ENCODE data around the gene OXT. TPM values are rescaled to one million over a fixed set of nuclear protein-coding genes. Genes with fewer than 3 reads are reported as not detected.
"Not testable (repeated sequence)": the region's sequence is repeated elsewhere in the genome, so short reads cannot be mapped to it uniquely, and the experiment has no call there.

OXT gene
- 1 to 10 TPM in 1 of 2 experiments, not detected in 1; 1.0 TPM for total RNA-seq

DNA sequence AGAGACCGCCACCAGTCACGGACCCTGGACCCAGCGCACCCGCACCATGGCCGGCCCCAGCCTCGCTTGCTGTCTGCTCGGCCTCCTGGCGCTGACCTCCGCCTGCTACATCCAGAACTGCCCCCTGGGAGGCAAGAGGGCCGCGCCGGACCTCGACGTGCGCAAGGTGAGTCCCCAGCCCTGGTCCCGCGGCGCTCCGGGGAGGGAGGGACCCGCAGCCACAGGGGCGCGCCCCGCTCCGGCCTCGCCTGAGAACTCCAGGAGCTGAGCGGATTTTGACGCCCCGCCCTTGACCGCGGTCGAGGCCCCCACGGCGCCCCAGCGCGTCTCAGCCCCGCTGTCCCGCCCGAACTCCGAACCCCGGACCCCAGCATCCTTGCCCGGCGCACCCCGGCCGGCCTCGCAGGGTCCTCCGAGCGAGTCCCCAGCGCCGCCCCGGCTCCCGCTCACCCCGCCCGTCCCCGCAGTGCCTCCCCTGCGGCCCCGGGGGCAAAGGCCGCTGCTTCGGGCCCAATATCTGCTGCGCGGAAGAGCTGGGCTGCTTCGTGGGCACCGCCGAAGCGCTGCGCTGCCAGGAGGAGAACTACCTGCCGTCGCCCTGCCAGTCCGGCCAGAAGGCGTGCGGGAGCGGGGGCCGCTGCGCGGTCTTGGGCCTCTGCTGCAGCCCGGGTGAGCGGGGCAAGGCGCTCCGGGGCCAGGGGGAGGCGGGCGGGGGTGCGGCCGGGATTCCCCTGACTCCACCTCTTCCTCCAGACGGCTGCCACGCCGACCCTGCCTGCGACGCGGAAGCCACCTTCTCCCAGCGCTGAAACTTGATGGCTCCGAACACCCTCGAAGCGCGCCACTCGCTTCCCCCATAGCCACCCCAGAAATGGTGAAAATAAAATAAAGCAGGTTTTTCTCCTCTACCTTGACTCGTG is at the start of gene OXT:
Gene OXT, plus strand, starts transcription at position 11 of the 920 bp plus-strand sequence. Its CDS starts 36 bp downstream, at position 47.
- peak; percentile 82 for DNase-seq
- ChIA-PET POLR2A (no interaction called here), CTCF (interaction anchor here (1.4 kb wide), 1 partner anchor 42 kb away, joined by 3 read pairs; no protein-coding TSS in a partner anchor)
- Mint-ChIP-seq H3K9me3 (no peaks in the 10 kb centered on the region), H3K4me1 (ENCODE audit: low read depth) (peaks cover 24% of the 10 kb centered on the region), H3K36me3 (no peaks in the 10 kb centered on the region), H3K4me3 (peak within 1 kb of the TSS; percentile 74), H3K27ac (no peak within 1 kb of the TSS), H3K27me3 (no peaks in the 10 kb centered on the region)
- intact Hi-C loops (cut with micrococcal nuclease), result loop anchor here (10.0 kb wide), 1 partner anchor 103 kb away; the partner anchor contains the start of gene LZTS3

DNA sequence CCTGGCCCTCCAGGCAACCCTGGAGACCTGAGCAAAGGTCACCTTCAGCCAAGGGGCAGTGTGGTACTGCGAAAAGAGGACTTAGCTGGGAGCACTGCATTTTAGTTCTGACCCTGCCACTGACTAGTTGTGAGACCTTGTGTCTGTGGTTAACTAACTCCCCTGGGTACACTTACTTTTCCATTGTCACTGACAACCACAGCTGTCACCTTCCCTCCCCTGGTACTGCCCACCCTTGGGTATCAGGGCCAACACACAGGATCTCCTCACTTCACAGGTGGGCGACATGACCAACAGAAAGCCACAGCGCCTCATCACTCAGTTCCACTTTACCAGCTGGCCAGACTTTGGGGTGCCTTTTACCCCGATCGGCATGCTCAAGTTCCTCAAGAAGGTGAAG is 49.6 kb upstream of the OXT start:
- CTCF ChIA-PET, result no interaction called here
- H3K4me3 Mint-ChIP-seq, result no peak overlapping the region

DNA sequence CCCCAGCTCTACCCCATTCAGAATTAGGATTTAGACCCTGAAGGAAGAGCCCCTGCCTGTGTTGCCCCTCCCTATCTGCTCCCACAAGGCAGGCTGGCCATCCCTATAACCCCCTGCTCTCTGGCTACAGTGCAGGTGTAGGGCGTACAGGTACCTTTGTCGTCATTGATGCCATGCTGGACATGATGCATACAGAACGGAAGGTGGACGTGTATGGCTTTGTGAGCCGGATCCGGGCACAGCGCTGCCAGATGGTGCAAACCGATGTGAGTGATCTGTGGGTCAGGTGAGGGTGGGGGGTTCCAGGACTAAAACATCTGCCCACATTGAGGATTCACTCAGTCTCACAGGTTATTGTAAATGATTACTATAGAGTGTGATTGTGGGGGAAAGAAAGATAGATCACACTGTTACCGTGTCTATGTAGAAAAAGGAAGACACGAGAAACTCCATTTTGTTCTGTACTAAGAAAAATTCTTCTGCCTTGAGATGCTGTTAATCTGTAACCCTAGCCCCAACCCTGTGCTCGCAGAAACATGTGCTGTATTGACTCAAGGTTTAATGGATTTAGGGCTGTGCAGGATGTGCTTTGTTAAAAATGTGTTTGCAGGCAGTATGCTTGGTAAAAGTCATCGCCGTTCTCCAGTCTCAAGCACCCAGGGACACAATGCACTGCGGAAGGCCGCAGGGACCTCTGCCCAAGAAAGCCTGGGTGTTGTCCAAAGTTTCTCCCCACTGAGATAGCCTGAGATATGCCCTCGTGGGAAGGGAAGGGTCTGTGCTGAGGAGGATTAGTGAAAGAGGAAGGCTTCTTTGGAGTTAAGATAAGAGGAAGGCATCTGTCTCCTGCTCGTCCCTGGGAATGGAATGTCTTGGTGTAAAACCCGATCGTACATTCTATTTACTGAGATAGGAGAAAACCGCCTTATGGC is 48.6 kb upstream of the OXT start:
- POLR2A ChIA-PET; H3K27me3 Mint-ChIP-seq; CTCF ChIA-PET; H3K4me3 Mint-ChIP-seq; H3K9me3 Mint-ChIP-seq; DNase-seq; intact Hi-C loops (cut with micrococcal nuclease): not testable (repeated sequence)
- Mint-ChIP-seq H3K27ac (peak overlapping the region; percentile 72), H3K4me1 (ENCODE audit: low read depth) (peaks cover 13% of the 10 kb centered on the region), H3K36me3 (peaks cover 52% of the 10 kb centered on the region)

More for the DNA sequence above, 49.6 kb upstream of the OXT start:
- no peaks in the 10 kb centered on the region for H3K9me3 Mint-ChIP-seq
- peak overlapping the region; percentile 72 for H3K27ac Mint-ChIP-seq
- H3K27me3 Mint-ChIP-seq, result no peaks in the 10 kb centered on the region
- POLR2A ChIA-PET, result no interaction called here
- intact Hi-C loops (cut with micrococcal nuclease), result no loop called here
- peaks cover 23% of the 10 kb centered on the region for H3K4me1 Mint-ChIP-seq (ENCODE audit: low read depth)
- peaks cover 54% of the 10 kb centered on the region for H3K36me3 Mint-ChIP-seq
- DNase-seq, result no peak

DNA sequence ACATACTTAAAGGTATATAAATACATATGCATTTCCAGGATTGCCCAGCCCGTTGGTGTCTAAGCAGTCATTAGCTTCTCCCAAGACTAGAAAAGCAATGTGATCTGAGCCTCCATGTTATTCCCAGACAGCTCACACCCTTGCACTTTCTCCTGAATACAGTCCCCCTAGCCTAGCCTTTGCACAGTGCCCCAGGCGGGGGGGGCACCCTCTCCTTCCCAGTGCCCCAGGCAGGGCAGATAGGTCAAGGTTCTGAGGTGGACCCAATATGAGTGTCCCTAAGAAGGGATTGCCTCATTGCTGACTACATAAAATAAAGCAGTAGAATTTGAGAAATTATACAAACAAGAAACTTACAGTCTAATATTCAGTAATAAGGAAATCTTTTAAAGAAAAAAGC is 43.4 kb upstream of the OXT start:
- POLR2A ChIA-PET, result interaction anchor here (1.1 kb wide), 1 partner anchor 13 kb away, joined by 3 read pairs; no protein-coding TSS in a partner anchor
- CTCF ChIA-PET, result no interaction called here
- H3K27me3 Mint-ChIP-seq, result no peaks in the 10 kb centered on the region
- DNase-seq, result no peak
- intact Hi-C loops (cut with micrococcal nuclease), result no loop called here
- H3K4me1 Mint-ChIP-seq (ENCODE audit: low read depth), result peaks cover 13% of the 10 kb centered on the region
- H3K27ac Mint-ChIP-seq, result peak overlapping the region; percentile 44
- no peak overlapping the region for H3K4me3 Mint-ChIP-seq
- peaks cover 42% of the 10 kb centered on the region for H3K36me3 Mint-ChIP-seq
- no peaks in the 10 kb centered on the region for H3K9me3 Mint-ChIP-seq

- ChIA-PET POLR2A (interaction anchor here (1.0 to 4.1 kb wide), 6 partner anchors 15 to 157 kb away, joined by 3 to 26 read pairs (median 5); no protein-coding TSS in a partner anchor), CTCF (interaction anchor here (1.4 kb wide), 1 partner anchor 17 kb away, joined by 3 read pairs; no protein-coding TSS in a partner anchor)
- Mint-ChIP-seq H3K4me3 (no peak overlapping the region), H3K27me3 (no peaks in the 10 kb centered on the region), H3K9me3 (no peaks in the 10 kb centered on the region), H3K27ac (no peak overlapping the region), H3K4me1 (ENCODE audit: low read depth) (peaks cover 13% of the 10 kb centered on the region), H3K36me3 (peaks cover 38% of the 10 kb centered on the region)
- peak; percentile 38 for DNase-seq
- intact Hi-C loops (cut with micrococcal nuclease), result loop anchor here (1.0 kb wide), 2 partner anchors 16 to 45 kb away; no protein-coding TSS in a partner anchor
Observed at GRCh38 chr20:3031524-3032147, 39.8 kb upstream of the OXT start.

DNA sequence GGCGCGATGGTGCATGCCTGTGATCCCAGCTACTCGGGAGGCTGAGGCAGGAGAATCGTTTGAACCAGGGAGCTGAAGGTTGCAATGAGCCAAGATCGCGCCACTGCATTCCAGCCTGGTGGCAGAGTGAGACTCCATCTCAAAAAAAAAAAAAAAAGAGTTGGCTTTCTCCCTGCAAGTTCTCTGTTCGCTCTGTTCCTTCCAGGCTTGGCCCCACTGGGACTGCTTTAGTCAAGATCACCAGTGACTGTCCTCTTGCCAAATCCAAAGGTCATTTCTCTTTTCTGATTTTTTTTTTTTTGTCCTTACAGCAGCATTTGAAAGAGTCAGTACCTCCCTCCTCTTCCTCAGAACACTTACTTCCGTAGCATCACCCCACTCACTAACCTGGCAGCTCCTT is 38.8 kb upstream of the OXT start:
- no peak overlapping the region for H3K4me3 Mint-ChIP-seq
- H3K36me3 Mint-ChIP-seq, result peaks cover 30% of the 10 kb centered on the region
- H3K9me3 Mint-ChIP-seq, result no peaks in the 10 kb centered on the region
- peaks cover 13% of the 10 kb centered on the region for H3K4me1 Mint-ChIP-seq (ENCODE audit: low read depth)
- no peak for DNase-seq
- intact Hi-C loops (cut with micrococcal nuclease), result no loop called here
- POLR2A ChIA-PET, result interaction anchor here (1.1 to 4.1 kb wide), 2 partner anchors 17 to 46 kb away, joined by 3 to 26 read pairs; no protein-coding TSS in a partner anchor
- CTCF ChIA-PET, result no interaction called here
- no peak overlapping the region for H3K27ac Mint-ChIP-seq
- no peaks in the 10 kb centered on the region for H3K27me3 Mint-ChIP-seq

- Mint-ChIP-seq H3K4me3 (no peak overlapping the region), H3K9me3 (no peaks in the 10 kb centered on the region), H3K27me3 (no peaks in the 10 kb centered on the region), H3K36me3 (peaks cover 27% of the 10 kb centered on the region), H3K4me1 (ENCODE audit: low read depth) (peaks cover 4% of the 10 kb centered on the region), H3K27ac (peak overlapping the region; percentile 39)
- DNase-seq, result no peak
- POLR2A ChIA-PET, result no interaction called here
- CTCF ChIA-PET, result interaction anchor here (0.9 kb wide), 1 partner anchor 16 kb away, joined by 4 read pairs; no protein-coding TSS in a partner anchor
- intact Hi-C loops (cut with micrococcal nuclease), result no loop called here
Observed at GRCh38 chr20:3037654-3038053, 33.8 kb upstream of the OXT start.

GRCh38 chr20:3038454-3038853 is 33.0 kb upstream of the OXT start:
- Mint-ChIP-seq H3K27me3 (no peaks in the 10 kb centered on the region), H3K9me3 (no peaks in the 10 kb centered on the region), H3K4me1 (ENCODE audit: low read depth) (peaks cover 4% of the 10 kb centered on the region), H3K36me3 (peaks cover 27% of the 10 kb centered on the region), H3K27ac (peak overlapping the region; percentile 40), H3K4me3 (no peak overlapping the region)
- DNase-seq, result no peak
- intact Hi-C loops (cut with micrococcal nuclease), result no loop called here
- CTCF ChIA-PET, result interaction anchor here (0.9 to 1.2 kb wide), 3 partner anchors 15 to 37 kb away, joined by 3 to 5 read pairs (median 4); no protein-coding TSS in a partner anchor
- POLR2A ChIA-PET, result interaction anchor here (0.6 to 1.3 kb wide), 2 partner anchors 13 to 56 kb away, joined by 3 read pairs; no protein-coding TSS in a partner anchor

DNA sequence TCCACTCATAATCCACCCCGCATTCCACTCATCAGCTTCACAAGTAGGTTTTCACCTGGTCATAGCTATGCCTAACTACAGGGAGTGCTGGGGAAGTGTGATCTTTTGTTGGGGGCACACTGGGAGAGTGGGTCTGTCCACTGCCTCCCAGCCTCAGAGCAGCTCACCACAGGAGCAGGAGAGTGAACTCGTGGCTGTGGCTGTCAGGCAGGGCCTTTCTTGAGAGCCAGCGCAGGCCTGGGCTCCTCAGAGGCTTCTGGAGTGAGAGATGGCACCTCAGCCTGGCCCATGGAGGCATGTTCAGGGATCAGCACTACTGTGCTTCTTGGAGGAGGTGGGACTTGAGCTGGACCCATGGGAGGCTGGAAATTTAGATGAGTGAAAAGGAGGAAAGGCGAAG is 32.0 kb upstream of the OXT start:
- no peak for DNase-seq
- peak overlapping the region; percentile 40 for H3K27ac Mint-ChIP-seq
- H3K36me3 Mint-ChIP-seq, result peaks cover 29% of the 10 kb centered on the region
- POLR2A ChIA-PET, result interaction anchor here (1.3 kb wide), 1 partner anchor 12 kb away, joined by 3 read pairs; no protein-coding TSS in a partner anchor
- H3K27me3 Mint-ChIP-seq, result no peaks in the 10 kb centered on the region
- intact Hi-C loops (cut with micrococcal nuclease), result no loop called here
- H3K4me1 Mint-ChIP-seq (ENCODE audit: low read depth), result peaks cover 4% of the 10 kb centered on the region
- no peak overlapping the region for H3K4me3 Mint-ChIP-seq
- CTCF ChIA-PET, result interaction anchor here (1.1 to 1.2 kb wide), 2 partner anchors 14 to 38 kb away, joined by 3 to 5 read pairs; no protein-coding TSS in a partner anchor
- H3K9me3 Mint-ChIP-seq, result no peaks in the 10 kb centered on the region

DNA sequence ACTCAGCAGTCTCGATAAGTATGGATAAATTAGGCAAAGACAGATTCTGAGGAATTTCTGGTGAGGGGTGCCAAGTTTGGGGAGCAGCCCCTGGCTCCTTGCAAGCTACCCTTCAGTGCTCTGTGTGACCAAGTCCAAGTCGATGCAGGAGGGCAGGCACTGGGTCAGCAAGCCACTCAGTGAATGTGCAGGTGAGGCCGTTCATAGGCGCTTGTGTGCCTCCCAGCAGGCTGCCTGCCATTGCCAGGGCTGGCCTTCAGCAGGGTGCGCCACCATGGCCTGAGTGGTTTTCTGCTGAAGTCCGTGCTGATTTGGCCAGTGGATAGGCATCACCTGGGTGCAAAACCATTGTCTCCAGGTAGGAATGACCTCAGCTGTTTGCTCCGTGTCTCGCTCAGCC is 31.3 kb upstream of the OXT start:
- DNase-seq, result no peak
- Mint-ChIP-seq H3K9me3 (no peaks in the 10 kb centered on the region), H3K27ac (peak overlapping the region; percentile 40), H3K36me3 (peaks cover 25% of the 10 kb centered on the region), H3K27me3 (no peaks in the 10 kb centered on the region), H3K4me3 (no peak overlapping the region), H3K4me1 (ENCODE audit: low read depth) (peaks cover 7% of the 10 kb centered on the region)
- intact Hi-C loops (cut with micrococcal nuclease), result no loop called here
- ChIA-PET CTCF (no interaction called here), POLR2A (no interaction called here)

DNA sequence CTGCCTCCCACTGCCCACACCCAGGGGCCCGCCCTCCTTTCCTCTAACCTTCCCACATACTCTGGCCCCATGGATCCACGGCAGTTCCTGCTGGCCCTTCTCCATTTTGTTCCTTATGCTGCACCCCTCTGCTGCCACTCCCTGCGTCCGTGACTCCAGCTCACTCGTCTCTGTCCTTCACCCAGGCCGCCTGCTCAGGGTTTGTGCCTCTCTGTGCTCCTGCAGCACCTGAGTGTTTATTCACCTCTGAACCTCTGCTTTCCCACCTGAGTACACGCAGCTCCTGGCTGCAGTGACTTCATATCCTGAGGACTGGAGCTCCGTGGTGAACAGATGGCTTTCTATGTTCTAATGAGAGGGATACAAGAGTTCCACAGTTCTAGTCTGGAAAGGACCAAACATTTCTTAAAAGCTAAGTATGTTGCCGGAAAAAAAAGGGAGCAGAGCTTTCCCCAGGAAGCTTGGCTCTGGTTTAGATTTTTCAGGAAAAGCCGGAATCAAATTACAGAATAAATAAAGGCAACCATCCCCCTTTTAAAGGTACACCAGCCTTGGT is 29.5 kb upstream of the OXT start:
- CTCF ChIA-PET, result no interaction called here
- H3K27me3 Mint-ChIP-seq, result no peaks in the 10 kb centered on the region
- H3K36me3 Mint-ChIP-seq, result peaks cover 19% of the 10 kb centered on the region
- no peak overlapping the region for H3K4me3 Mint-ChIP-seq
- DNase-seq, result no peak
- peak overlapping the region; percentile 61 for H3K27ac Mint-ChIP-seq
- intact Hi-C loops (cut with micrococcal nuclease), result no loop called here
- H3K4me1 Mint-ChIP-seq (ENCODE audit: low read depth), result peaks cover 14% of the 10 kb centered on the region
- POLR2A ChIA-PET, result no interaction called here
- H3K9me3 Mint-ChIP-seq, result no peaks in the 10 kb centered on the region
